Natural killer cell (primary cell): ENCODE data around the gene FMNL3. TPM values are rescaled to one million over a fixed set of nuclear protein-coding genes. Genes with fewer than 3 reads are reported as not detected.

Experiments used
- ATAC-seq, 3 donors: fragments of 150-1000 bp in 2 of 3; fragments of 200-7000 bp in 1 of 3; cut with Tn5 transposase; 1 replicate in 1 of 3; 2 replicates in 2 of 3; pipeline ENCODE4 v1.10.0; 2021; ENCODE audit warnings: mild to moderate bottlenecking in 2 of 3, moderate library complexity in 2 of 3
- DNase-seq, 2 donors: peaks; one replicate each; pipeline versions ENCODE4 v3.0.0 to v3.0.0-alpha.2; 2013 to 2021; ENCODE audit warnings: mixed read lengths in 1 of 2
- H3K27ac ChIP-seq: one replicate; pipeline ENCODE4 v1.5.1; 2013; ENCODE audit warnings: mild to moderate bottlenecking, low read length
- H3K27me3 ChIP-seq: one replicate; pipeline ENCODE4 v1.6.1; 2013; ENCODE audit warnings: low read length; ENCODE audit not compliant: control insufficient read depth, insufficient read depth
- H3K36me3 ChIP-seq: one replicate; pipeline ENCODE4 v1.6.1; 2013; ENCODE audit warnings: low read length; ENCODE audit not compliant: control insufficient read depth, insufficient read depth
- H3K4me1 ChIP-seq: one replicate; pipeline ENCODE4 v1.6.1; 2013; ENCODE audit warnings: low read length; ENCODE audit not compliant: control insufficient read depth, insufficient read depth
- H3K4me3 ChIP-seq: one replicate; pipeline ENCODE4 v1.5.1; 2013; ENCODE audit warnings: low read length
- H3K9me3 ChIP-seq: one replicate; pipeline ENCODE4 v1.6.1; 2013; ENCODE audit warnings: low read length; ENCODE audit not compliant: control insufficient read depth, insufficient read depth
- H3K27ac Mint-ChIP-seq, 2 donors: one replicate each; pipeline ENCODE4 v1.8.0; 2022; ENCODE audit warnings: mild to moderate bottlenecking in 2 of 2, mixed read lengths in 2 of 2, moderate library complexity in 1 of 2
- H3K27me3 Mint-ChIP-seq, 2 donors: one replicate each; pipeline ENCODE4 v1.8.0; 2022; ENCODE audit warnings: low read depth in 2 of 2, mixed read lengths in 2 of 2
- H3K36me3 Mint-ChIP-seq: one replicate; pipeline ENCODE4 v1.8.0; 2022; ENCODE audit warnings: mixed read lengths
- H3K4me1 Mint-ChIP-seq, 2 donors: one replicate each; pipeline ENCODE4 v1.8.0; 2022; ENCODE audit warnings: mixed read lengths in 2 of 2
- H3K4me3 Mint-ChIP-seq: one replicate; pipeline ENCODE4 v1.8.0; 2022; ENCODE audit warnings: mild to moderate bottlenecking, moderate library complexity, mixed read lengths
- H3K9me3 Mint-ChIP-seq, 2 donors: one replicate each; pipeline ENCODE4 v1.8.0; 2022; ENCODE audit warnings: mixed read lengths in 2 of 2
- CTCF ChIP-seq: fragments of 200-600 bp; IDR thresholded peaks from one replicate; pipeline ENCODE4 v1.8.0; 2022; ENCODE audit warnings: antibody characterized with exemption
- WGBS: methylation state at CpG from one replicate; pipeline ENCODE4 v1.1.7; 2013; ENCODE audit warnings: missing lambda C conversion rate; ENCODE audit not compliant: insufficient coverage; 5-methylcytosine and 5-hydroxymethylcytosine counted together
- intact Hi-C: fragments of 100-400 bp; cut with micrococcal nuclease; formaldehyde crosslinking; loops from one replicate; pipeline ENCODE4 v1.14.2; 2022
- total RNA-seq, 4 donors: library from RNA; stranded (reverse); fragments of 120-200 nt in 1 of 4; gene quantifications; one replicate each; pipeline versions ENCODE4 v1.2.3 to v1.2.4, GENCODE V29; 2013 to 2022

Gene FMNL3
- total RNA-seq, 3 donors from 2014 or later (not counting 1 experiment from before 2014, with no cell fraction given): 54.2 to 82.6 (median 58.7) TPM

GRCh38 chr12:49702676-49703215 lies 4.5 kb downstream of the FMNL3 start:
- peak overlapping the region; percentile 84 to 86 for H3K27ac Mint-ChIP-seq
- Histone ChIP-seq H3K4me3 (no peak overlapping the region), H3K4me1 (peaks cover 64% of the 10 kb centered on the region), H3K27me3 (no peaks in the 10 kb centered on the region), H3K36me3 (no peaks in the 10 kb centered on the region), H3K27ac (no peak overlapping the region), H3K9me3 (no peaks in the 10 kb centered on the region)
- DNase-seq (peak in 1 of 2 donors; percentile 20), ATAC-seq (no peak)
- intact Hi-C loops: loop anchor here (2.0 kb wide), 1 partner anchor 32 kb away; no protein-coding TSS in a partner anchor
- TF ChIP-seq CTCF: no peak
- no peaks in the 10 kb centered on the region for H3K9me3 Mint-ChIP-seq
- H3K27me3 Mint-ChIP-seq: peaks cover 2 to 4% of the 10 kb centered on the region in 2 donors
- H3K4me3 Mint-ChIP-seq: peak overlapping the region; percentile 47
- H3K4me1 Mint-ChIP-seq: peaks cover 63 to 67% of the 10 kb centered on the region in 2 donors
- H3K36me3 Mint-ChIP-seq: no peaks in the 10 kb centered on the region

- Mint-ChIP-seq H3K4me1 (peaks cover 61 to 68% of the 10 kb centered on the region in 2 donors), H3K36me3 (no peaks in the 10 kb centered on the region), H3K9me3 (no peaks in the 10 kb centered on the region), H3K27me3 (no peaks in the 10 kb centered on the region), H3K4me3 (no peak overlapping the region), H3K27ac (peak overlapping the region; percentile 84 to 86)
- no peaks in the 10 kb centered on the region for H3K9me3 ChIP-seq
- no peak overlapping the region for H3K4me3 ChIP-seq
- WGBS: 70% methylated on average over 2 of the region's 3 CpGs
- H3K4me1 ChIP-seq: peaks cover 62% of the 10 kb centered on the region
- H3K27ac ChIP-seq: no peak overlapping the region
- TF ChIP-seq CTCF: no peak
- no peaks in the 10 kb centered on the region for H3K27me3 ChIP-seq
- H3K36me3 ChIP-seq: no peaks in the 10 kb centered on the region
- no peak for DNase-seq
- no peak for ATAC-seq
- intact Hi-C loops: loop anchor here (2.0 kb wide), 1 partner anchor 31 kb away; no protein-coding TSS in a partner anchor
Measured at GRCh38 chr12:49702009-49702408, 5.2 kb downstream of the FMNL3 start.

GRCh38 chr12:49698619-49699545 lies 8.3 kb downstream of the FMNL3 start:
- Histone ChIP-seq H3K36me3 (no peaks in the 10 kb centered on the region), H3K27ac (peak overlapping the region; percentile 70), H3K4me1 (peaks cover 37% of the 10 kb centered on the region), H3K27me3 (no peaks in the 10 kb centered on the region), H3K4me3 (peak overlapping the region; percentile 5), H3K9me3 (no peaks in the 10 kb centered on the region)
- ATAC-seq (peak; percentile 58 to 81 (median 74)), DNase-seq (peak; percentile 45 to 62)
- Mint-ChIP-seq H3K36me3 (no peaks in the 10 kb centered on the region), H3K27ac (peak overlapping the region; percentile 95 to 96), H3K27me3 (no peaks in the 10 kb centered on the region), H3K4me3 (peak overlapping the region; percentile 91), H3K4me1 (peaks cover 44 to 49% of the 10 kb centered on the region in 2 donors), H3K9me3 (no peaks in the 10 kb centered on the region)
- intact Hi-C loops: loop anchor here (1.0 kb wide), 1 partner anchor 15 kb away; no protein-coding TSS in a partner anchor
- 0% methylated on average over 8 of the region's 8 CpGs for WGBS
- TF ChIP-seq CTCF: no peak
